HG03575 (cell line): ENCODE measurements around the gene MFNG.

Source experiments
- ATAC-seq: cut with Tn5 transposase; IDR thresholded peaks from one replicate; pipeline ENCODE4 v1.9.1; 2021; ENCODE audit not compliant: unreplicated experiment, insufficient number of reproducible peaks, low FRiP score; ENCODE audit errors: extremely low read depth

Gene MFNG

GRCh38 chr22:37515901-37516300, 29.7 kb upstream of the MFNG start:
- no peak for ATAC-seq

- no peak for ATAC-seq
Measured at GRCh38 chr22:37514526-37515051, 28.4 kb upstream of the MFNG start.

- ATAC-seq, result no peak
Measured at GRCh38 chr22:37511395-37512104, 25.4 kb upstream of the MFNG start.

- ATAC-seq, result no peak
Measured at GRCh38 chr22:37510091-37510490, 23.9 kb upstream of the MFNG start.

GRCh38 chr22:37509059-37509860, 23.1 kb upstream of the MFNG start:
- ATAC-seq, result no peak

- no peak for ATAC-seq
Measured at GRCh38 chr22:37508431-37508992, 22.3 kb upstream of the MFNG start.

GRCh38 chr22:37507731-37508130, 21.5 kb upstream of the MFNG start:
- ATAC-seq, result no peak

- ATAC-seq, result no peak
Measured at GRCh38 chr22:37505989-37506388, 19.8 kb upstream of the MFNG start.

GRCh38 chr22:37505565-37505964, 19.4 kb upstream of the MFNG start:
- ATAC-seq, result no peak

GRCh38 chr22:37504964-37505363, 18.8 kb upstream of the MFNG start:
- no peak for ATAC-seq

- no peak for ATAC-seq
Measured at GRCh38 chr22:37503850-37504249, 17.7 kb upstream of the MFNG start.

GRCh38 chr22:37503183-37503683, 17.0 kb upstream of the MFNG start:
- ATAC-seq, result no peak

- ATAC-seq, result no peak
Measured at GRCh38 chr22:37502342-37503182, 16.4 kb upstream of the MFNG start.

GRCh38 chr22:37501610-37502341, 15.6 kb upstream of the MFNG start:
- no peak for ATAC-seq

GRCh38 chr22:37500745-37501609, 14.8 kb upstream of the MFNG start:
- no peak for ATAC-seq

GRCh38 chr22:37499789-37500540, 13.8 kb upstream of the MFNG start:
- ATAC-seq, result no peak
